22Rv1 (cell line): Measurements from ENCODE around the gene IGSF3.
"Not testable (repeated sequence)": the region's sequence is repeated elsewhere in the genome, so short reads cannot be mapped to it uniquely, and the experiment has no call there.

Experiments used
- ZFX ChIP-seq: fragments of 450-650 bp; IDR thresholded peaks from 2 replicates; pipeline ENCODE4 v1.6.1; 2017; ENCODE audit warnings: antibody characterized with exemption, borderline replicate concordance
- TF ChIP-seq, protein P1 (sequence below): fragments of 450-650 bp; IDR thresholded peaks from 2 replicates; pipeline ENCODE4 v1.5.1; 2017; ENCODE audit warnings: mild to moderate bottlenecking

DNA sequence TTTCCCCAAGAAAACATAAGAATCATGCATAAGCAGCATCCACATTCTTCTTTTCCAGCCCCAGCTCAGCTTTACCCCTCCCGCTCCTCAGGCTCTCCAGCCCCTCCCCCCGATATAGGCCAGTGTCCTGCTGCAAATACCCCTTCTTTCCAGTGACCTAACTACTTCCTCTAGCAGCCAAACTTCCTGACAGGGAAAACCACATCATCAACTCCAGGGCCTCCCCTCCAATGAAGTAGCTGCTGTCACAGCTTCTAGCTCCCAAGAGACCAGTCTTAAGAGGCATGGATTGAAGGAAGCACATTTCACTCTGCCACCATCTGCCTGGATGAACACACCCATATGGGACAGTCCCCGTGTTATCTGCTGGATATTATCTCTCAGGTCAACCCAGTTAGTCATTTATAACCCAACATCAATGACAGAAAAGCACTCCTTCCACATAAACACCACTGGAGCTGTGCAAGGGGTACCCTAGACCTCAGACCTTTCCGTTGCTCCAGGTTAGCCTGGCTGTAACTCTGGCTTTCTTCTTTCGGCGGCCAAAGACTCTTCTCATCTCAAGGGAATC lies 57.6 kb downstream of the IGSF3 start:
- TF ChIP-seq, protein P1, sequence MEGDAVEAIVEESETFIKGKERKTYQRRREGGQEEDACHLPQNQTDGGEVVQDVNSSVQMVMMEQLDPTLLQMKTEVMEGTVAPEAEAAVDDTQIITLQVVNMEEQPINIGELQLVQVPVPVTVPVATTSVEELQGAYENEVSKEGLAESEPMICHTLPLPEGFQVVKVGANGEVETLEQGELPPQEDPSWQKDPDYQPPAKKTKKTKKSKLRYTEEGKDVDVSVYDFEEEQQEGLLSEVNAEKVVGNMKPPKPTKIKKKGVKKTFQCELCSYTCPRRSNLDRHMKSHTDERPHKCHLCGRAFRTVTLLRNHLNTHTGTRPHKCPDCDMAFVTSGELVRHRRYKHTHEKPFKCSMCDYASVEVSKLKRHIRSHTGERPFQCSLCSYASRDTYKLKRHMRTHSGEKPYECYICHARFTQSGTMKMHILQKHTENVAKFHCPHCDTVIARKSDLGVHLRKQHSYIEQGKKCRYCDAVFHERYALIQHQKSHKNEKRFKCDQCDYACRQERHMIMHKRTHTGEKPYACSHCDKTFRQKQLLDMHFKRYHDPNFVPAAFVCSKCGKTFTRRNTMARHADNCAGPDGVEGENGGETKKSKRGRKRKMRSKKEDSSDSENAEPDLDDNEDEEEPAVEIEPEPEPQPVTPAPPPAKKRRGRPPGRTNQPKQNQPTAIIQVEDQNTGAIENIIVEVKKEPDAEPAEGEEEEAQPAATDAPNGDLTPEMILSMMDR: not testable (repeated sequence)
- TF ChIP-seq ZFX: not testable (repeated sequence)
